Measurements from ENCODE around the gene C1orf56. TPM values are rescaled to one million over a fixed set of nuclear protein-coding genes. Genes with fewer than 3 reads are reported as not detected.

C1orf56 gene
- total RNA-seq, 4 donors from 2014 or later, result 4.4 to 7.9 (median 5.5) TPM

- TF ChIP-seq CTCF (IDR thresholded peaks at IDR 0.05; ENCODE audit: low read depth), result no peak
These were observed 50.6 kb downstream of the C1orf56 start for GRCh38 chr1:151098126-151098525.

Small RNAs within 50 kb of the gene (small RNA-seq; reads per million reads assigned to genes)
- gene RNU6-884P, result not detected

Other genes with a start within 250 kb of the C1orf56 start
- gene CTSK, start 239.5 kb upstream of the C1orf56 start, total RNA-seq, result 100 to 1,000 TPM in 3 of 4 donors, 10 to 100 TPM in 1; 77.2 to 290 (median 235) TPM
- gene ARNT, start 171.2 kb upstream of the C1orf56 start, total RNA-seq, result 10 to 100 TPM; 59.7 to 75.5 (median 67.5) TPM
- gene CTXND2, start 160.6 kb upstream of the C1orf56 start, total RNA-seq, result not detected
- gene SETDB1, start 121.4 kb upstream of the C1orf56 start, total RNA-seq, result 10 to 100 TPM; 32.3 to 41.4 (median 39.5) TPM
- gene CERS2, start 72.9 kb upstream of the C1orf56 start, total RNA-seq, result 100 to 1,000 TPM in 3 of 4 donors, 10 to 100 TPM in 1; 67.4 to 140 (median 112) TPM
- 1 to 10 TPM in 1 of 4 donors, under 1 TPM in 1, not detected in 2; 0.68 to 1.3 TPM for gene ANXA9, start 65.5 kb upstream of the C1orf56 start, total RNA-seq
- 10 to 100 TPM in 3 of 4 donors, 1 to 10 TPM in 1; 8.5 to 31.4 (median 30.7) TPM for gene MINDY1, start 40.8 kb upstream of the C1orf56 start, total RNA-seq
- gene PRUNE1, start 39.3 kb upstream of the C1orf56 start, total RNA-seq, result 10 to 100 TPM; 16.5 to 29.5 (median 17.8) TPM
- under 1 TPM in 3 of 4 donors, not detected in 1; 0.16 to 0.88 (median 0.34) TPM for gene BNIPL, start 11.2 kb upstream of the C1orf56 start, total RNA-seq
- gene CDC42SE1, start 11.9 kb downstream of the C1orf56 start, total RNA-seq, result 10 to 100 TPM; 44.5 to 55.4 (median 47.7) TPM
- 1 to 10 TPM in 1 of 4 donors, under 1 TPM in 3; 0.19 to 1.5 (median 0.45) TPM for gene MLLT11, start 12.6 kb downstream of the C1orf56 start, total RNA-seq
- 10 to 100 TPM; 16.5 to 23.5 (median 20.6) TPM for gene GABPB2, start 23.0 kb downstream of the C1orf56 start, total RNA-seq
- 10 to 100 TPM in 1 of 4 donors, 1 to 10 TPM in 3; 4.0 to 19.2 (median 5.3) TPM for gene SEMA6C, start 98.9 kb downstream of the C1orf56 start, total RNA-seq
- 10 to 100 TPM in 2 of 4 donors, 1 to 10 TPM in 2; 5.7 to 30.9 (median 11.5) TPM for gene TNFAIP8L2, start 108.9 kb downstream of the C1orf56 start, total RNA-seq
- 10 to 100 TPM; 10.1 to 15.0 (median 10.9) TPM for gene LYSMD1, start 118.2 kb downstream of the C1orf56 start, total RNA-seq
- 10 to 100 TPM; 20.3 to 34.6 (median 25.8) TPM for gene SCNM1, start 118.4 kb downstream of the C1orf56 start, total RNA-seq
- not detected for gene TMOD4, start 128.2 kb downstream of the C1orf56 start, total RNA-seq
- 10 to 100 TPM; 21.9 to 39.2 (median 26.5) TPM for gene VPS72, start 142.4 kb downstream of the C1orf56 start, total RNA-seq
- gene PIP5K1A, start 150.8 kb downstream of the C1orf56 start, total RNA-seq, result 10 to 100 TPM; 29.7 to 70.9 (median 46.6) TPM
- gene PSMD4, start 207.0 kb downstream of the C1orf56 start, total RNA-seq, result 100 to 1,000 TPM; 113 to 200 (median 160) TPM
- gene ZNF687, start 234.5 kb downstream of the C1orf56 start, total RNA-seq, result 10 to 100 TPM in 3 of 4 donors, 1 to 10 TPM in 1; 7.8 to 19.8 (median 17.7) TPM